SH-SY5Y (cell line): ENCODE results near the gene BTRC.

Experiments
- GATA2 ChIP-seq: IDR thresholded peaks from 2 replicates; pipeline ENCODE4 v1.6.1; 2011; ENCODE audit warnings: mild to moderate bottlenecking, low read depth, low read length
- GATA3 ChIP-seq: IDR thresholded peaks from 2 replicates; pipeline ENCODE4 v1.6.1; 2011; ENCODE audit warnings: low read depth, mild to moderate bottlenecking, low read length, moderate library complexity

Gene BTRC

DNA sequence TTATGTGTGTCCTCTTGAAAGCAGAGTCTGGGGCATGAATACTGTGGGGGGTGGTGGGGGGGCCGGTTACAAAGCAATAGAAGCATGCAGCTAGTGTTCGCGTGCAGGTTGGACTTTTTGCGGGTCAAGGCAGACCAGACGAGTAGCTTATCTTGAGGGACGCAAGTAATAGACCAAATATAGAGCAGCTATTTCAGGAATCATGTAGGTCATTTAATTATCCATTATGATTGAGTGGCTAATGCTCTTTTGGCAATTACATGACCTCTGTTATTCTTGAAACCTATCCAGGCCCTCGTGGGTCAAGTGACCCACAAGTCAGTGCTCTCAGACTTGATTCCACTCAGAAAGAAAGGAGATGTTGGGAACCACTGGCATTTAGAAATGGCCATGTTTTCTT, 93.0 kb downstream of the BTRC start:
- TF ChIP-seq GATA2 (no peak), GATA3 (no peak)

DNA sequence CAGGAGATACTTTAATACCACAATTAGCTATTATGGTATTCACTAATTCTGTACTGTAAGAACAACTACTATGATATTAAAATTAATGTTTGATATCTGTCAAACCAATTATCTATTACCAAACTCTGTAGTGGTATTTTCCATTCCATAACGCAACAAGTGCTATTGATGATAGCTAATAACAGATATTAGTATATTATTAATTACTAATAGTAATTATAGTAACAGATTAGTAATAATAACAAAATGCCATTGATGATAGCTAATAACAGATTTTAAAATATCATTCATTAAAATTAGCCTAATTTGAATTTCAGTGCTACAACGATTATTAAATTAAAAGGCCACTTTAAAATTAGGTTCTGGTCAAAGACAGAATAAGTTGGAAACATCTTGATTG, 93.5 kb downstream of the BTRC start:
- TF ChIP-seq GATA2: no peak
- TF ChIP-seq GATA3: no peak

DNA sequence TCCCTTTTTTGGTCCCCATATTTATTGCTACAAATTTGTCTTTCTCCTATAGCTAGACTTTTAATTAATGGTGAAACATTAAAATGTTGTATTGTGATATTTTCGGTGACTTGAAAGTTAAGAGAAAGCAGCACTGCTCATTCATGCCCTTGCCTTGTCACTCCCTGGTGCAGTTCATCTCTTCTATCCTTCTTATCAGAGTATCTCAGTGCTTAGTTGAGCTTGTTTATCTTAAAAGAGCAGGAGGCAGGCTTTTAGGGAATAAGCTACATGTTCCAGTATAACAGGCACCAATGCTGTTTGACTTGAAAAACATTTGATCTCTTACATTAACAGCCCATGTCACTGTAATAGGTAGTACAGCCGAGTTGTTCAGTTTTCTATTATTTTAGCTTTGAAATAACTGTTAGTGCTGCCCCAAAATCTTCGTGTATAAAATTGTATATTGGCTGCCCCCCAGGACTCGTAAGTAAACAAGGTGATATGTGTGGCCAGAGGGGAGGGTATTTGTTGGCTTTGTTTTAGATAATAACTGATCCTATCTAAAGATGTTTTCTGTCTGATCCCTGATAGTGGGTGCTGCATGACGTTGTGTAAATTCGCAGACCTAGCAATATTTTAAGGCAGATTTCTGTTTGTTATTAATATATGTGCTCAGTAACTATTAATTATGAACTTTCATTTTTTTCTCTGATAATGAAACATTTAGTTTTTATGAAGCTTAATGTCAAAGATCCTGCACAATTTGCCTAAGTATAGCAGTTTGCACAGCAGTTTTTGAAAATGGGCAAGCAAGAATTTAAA, 96.5 kb downstream of the BTRC start:
- TF ChIP-seq GATA3 (peak; percentile 79), GATA2 (peak; percentile 62; the same call in 1 of the 2 replicates)

DNA sequence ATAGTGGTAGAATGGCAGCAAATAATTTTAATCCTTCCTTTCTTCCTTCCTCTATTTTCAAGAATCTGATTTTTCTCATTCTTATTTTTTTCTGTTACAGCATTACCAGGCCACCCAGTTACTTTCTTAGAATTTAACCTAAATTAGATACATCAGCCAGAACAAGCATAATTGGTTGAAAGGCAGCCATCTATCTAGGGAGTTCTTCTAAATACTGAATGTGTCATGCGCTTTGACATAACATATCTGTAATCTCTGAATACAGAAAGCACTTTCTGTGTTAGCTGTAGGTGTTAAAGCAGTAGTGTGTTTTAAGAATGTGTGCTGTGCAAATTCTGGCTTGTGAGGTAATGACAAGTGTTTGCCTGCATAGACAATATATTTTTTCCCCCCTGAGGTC, 97.3 kb downstream of the BTRC start:
- TF ChIP-seq GATA2 (no peak), GATA3 (no peak)

DNA sequence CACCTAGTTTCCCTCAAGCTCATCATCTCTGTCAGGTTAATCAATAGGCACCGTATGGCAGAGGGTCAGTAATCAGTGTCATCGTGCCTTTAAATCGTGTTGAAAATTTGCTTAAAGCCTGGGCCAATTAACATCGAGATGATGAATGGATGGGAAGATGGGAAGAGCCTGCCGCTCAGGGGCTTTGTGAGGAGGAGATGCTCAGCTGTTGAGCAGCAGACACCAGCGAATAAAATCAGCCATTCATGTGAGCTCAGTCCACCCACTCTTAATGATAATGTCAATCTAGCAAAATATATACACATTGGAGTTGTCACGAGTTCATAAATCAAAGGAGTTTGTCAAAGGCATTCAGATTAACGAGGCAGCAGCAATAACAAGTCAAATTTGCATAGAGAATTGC, 97.7 kb downstream of the BTRC start:
- TF ChIP-seq GATA3 (no peak), GATA2 (no peak)

DNA sequence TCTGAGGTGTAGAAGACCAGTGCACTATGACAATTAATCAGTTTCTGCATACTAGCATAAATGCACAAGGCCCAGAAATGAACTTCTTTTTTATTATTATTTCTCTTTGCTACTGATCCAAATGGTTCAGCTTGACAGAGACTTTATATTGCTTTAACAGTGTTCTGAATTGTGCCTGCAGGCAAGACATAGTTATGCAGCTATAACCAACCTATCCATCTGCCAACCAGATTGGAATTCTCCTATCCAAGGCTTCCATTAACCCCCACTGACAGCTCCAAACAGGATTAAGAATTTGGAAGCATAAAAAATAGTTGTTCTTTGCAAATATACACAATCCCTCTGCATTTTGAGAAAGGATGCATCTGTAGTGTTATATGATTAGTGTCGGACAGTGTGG, 98.2 kb downstream of the BTRC start:
- TF ChIP-seq GATA3 (no peak), GATA2 (no peak)

DNA sequence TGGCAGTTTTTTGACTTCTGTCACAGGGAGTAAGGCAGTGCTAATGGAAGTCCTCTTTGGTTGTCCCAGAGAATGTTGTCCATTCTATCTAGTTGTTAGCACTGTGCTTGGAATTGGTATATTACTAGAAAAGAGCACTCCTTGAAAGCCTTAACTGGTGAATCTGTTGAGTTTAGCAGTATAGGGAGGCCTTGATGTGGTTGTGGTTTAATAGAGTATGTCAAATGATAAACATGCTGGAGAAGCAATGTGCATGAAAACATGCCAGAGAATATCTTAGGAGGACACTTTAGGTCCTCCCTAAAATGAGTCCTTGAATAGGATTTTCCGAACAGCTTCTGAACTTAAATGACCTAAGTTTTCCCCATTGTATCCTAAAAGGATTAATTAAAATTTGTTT, 98.6 kb downstream of the BTRC start:
- TF ChIP-seq GATA3 (no peak), GATA2 (no peak)

- TF ChIP-seq GATA2 (no peak), GATA3 (no peak)
Observed at GRCh38 chr10:101453318-101453717, 99.4 kb downstream of the BTRC start.

DNA sequence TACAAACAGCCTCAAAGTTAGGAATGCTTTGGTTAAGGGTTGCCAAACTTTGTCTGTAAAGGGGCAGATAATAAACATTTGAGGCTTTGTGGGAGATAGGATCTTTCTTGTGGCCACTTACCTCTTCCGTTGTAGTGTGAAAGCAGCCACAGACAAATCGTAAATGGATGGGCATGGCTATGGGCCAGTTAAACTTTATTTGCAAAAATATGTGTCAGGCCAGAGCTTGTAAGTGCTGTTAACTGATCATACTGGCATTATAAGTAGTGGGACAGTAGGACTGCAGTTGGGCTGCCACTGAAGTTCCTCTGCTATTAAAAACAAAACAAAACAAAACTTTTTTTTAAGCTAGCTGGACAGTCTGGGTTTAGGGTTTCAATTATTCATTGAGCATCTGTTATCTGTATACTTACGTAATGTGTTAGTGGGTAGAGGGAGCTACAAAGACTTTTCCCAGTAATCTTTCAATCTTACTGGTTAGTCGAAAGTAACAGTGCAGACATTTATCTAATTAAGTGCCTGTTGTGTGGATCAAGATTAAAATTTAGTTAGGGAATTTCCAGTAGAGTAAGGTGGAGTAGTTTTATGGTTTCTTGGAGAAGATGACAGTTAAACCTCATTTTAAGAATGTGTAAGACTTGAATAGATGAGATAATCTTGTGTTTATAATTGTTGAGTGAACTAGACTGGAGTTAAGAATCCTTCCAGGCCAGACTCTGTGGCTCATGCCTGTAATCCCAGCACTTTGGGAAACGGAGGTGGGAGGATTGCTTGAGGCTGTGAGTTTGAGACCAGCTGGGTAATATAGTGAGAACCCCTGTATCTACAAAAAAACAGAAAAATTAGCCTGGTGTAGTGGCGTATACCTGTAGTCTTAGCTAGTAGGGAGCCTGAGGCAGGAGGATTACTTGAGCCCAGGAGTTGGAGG, 100.1 kb downstream of the BTRC start:
- TF ChIP-seq GATA2 (no peak), GATA3 (0 out of 2 replicates have a peak, but pooled peaks have one; percentile 24)

DNA sequence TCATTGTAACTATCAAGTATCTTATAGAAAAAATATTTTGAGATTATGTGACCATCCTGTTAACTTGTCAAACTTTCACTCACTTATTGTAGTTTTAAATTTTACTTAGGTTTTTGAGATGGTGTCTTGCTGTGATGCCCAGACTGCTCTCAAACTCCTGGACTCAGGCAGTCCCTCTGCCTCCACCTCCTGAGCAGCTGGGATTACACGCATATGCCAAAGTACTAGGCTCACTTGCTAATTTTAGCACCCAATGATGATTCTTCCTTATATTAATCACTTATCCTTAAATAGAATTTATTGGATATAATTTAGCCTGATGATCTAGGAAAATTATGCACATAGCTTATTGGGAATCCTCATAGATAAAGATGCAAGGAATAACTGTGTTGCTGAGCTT, 104.9 kb downstream of the BTRC start:
- TF ChIP-seq GATA3 (no peak), GATA2 (no peak)

DNA sequence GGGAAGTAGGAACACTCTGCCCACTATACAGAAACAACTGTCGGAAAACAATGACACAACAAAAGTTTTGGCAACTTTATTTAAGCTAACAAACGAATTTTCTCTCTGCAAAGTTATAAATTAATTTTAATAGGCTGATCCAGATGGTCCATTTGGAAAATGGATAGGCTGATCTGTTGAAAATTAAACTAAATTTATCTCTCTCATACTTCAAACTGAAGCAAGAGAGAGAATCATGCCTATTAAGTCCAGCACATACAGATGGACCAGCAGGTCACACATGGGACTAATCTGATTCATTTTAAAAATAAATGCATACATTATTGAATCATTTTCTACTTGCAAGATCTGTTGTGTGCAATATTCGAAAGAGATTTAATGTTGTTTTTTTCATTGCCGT, 110.1 kb downstream of the BTRC start:
- no peak for TF ChIP-seq GATA2
- TF ChIP-seq GATA3: peak; percentile 18; the same call in 1 of the 2 replicates

DNA sequence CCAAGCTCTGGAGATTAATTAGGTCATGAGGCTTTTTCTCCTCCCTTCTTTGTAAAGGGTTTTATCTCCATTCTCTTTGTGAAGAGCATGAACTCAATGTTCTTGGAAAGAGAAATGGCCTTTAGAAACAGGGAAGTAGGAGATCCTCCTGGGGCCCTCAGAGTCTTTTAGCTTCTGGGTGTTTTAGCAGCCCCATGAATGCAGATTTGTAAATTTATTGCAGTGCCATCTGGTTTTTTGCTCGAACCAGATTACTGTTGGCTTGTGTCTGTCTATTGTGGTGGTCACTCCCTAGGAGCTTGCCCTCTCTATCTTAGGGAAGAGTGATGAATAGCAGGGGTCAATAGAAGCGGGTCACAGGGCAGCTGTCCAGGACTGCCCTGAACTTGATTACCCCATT, 110.6 kb downstream of the BTRC start:
- TF ChIP-seq GATA2 (0 out of 2 replicates have a peak, but pooled peaks have one; percentile 20), GATA3 (no peak)

DNA sequence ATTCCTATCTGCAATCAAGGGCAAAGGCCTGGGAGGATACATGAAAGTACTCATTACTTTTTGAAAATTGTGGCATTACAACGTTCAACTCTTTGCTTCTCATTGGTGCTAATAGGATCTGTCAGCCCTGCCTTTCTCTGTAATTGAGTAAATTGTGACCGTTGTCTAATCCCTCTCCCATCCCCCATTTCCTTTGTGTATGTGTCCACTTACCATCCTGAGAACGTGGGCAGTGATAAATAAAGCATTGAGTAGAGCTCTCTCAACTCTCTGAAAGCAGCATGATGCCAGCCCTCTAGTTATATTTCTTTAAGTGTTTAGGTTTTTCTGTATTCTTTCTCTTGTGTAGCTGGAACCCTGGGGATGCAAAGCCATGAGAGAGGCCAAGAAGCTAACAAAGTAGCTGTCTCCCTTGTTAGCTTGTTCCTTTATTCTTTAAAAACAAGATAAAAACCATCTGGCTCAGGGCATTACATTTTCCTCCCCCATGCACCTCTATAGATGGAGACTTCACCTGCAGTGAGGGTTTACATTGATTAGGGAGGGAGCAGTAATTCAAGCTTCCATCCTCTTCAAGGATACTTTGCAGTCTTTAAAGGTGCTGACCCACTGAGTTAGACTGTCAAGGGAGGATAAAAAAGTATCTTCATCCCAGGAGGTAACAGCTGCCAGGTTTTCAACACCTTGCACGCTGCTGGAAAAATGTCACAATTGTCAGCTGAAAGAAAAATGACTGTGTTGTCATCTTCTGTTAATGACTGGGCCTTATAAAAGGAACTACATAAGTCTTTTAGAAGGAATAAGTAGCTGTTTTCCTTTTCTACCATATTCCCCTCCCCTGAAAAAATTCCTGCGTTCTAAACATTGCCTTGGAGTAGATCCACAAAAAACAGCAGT, 112.3 kb downstream of the BTRC start:
- TF ChIP-seq GATA2 (no peak), GATA3 (no peak)

DNA sequence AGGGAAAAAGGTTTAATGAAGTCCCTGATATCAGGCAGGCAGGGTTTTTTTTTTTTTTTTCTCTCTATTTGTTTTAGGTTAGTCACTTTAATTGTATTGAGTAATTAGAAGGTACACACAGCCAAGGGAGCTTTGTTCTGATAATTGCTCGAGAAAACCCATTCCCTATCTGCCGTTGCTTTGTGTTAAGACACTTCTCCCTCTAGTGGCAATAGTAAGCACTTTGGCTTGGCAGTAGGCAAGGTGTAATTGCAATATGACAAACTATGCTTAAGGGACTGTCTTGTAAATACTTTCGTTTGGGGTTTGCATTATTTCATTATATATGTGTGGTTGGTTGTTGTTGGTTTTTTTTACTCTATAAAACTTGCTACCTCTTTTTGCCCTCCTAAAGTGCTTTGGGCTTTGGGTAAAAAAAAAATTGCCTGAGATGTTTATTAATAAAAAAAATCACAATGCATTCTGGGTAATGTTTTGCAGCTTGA, 113.4 kb downstream of the BTRC start:
- TF ChIP-seq GATA3: no peak
- TF ChIP-seq GATA2: no peak

- TF ChIP-seq GATA3 (no peak), GATA2 (no peak)
Observed at GRCh38 chr10:101468159-101468558, 114.2 kb downstream of the BTRC start.

- no peak for TF ChIP-seq GATA2
- TF ChIP-seq GATA3: no peak
Observed at GRCh38 chr10:101476383-101476782, 122.4 kb downstream of the BTRC start.
